Body of pancreas (tissue), 4 donors: ENCODE measurements around the gene PRKCSH.

ENCODE experiments used
- CTCF ChIP-seq, 7 experiments: fragments of 450-650 bp in 4 of 7; fragments of 200-600 bp in 3 of 7; sonication (generic) in 3 of 7; IDR thresholded peaks; one replicate each; pipeline ENCODE4 v1.5.1; 2016 to 2019; ENCODE audit warnings: antibody characterized with exemption in 7 of 7
- POLR2A ChIP-seq, 3 donors: fragments of 450-650 bp; IDR thresholded peaks; one replicate each; pipeline ENCODE4 v1.6.1; 2016; ENCODE audit warnings: antibody characterized with exemption in 3 of 3, mild to moderate bottlenecking in 2 of 3

DNA sequence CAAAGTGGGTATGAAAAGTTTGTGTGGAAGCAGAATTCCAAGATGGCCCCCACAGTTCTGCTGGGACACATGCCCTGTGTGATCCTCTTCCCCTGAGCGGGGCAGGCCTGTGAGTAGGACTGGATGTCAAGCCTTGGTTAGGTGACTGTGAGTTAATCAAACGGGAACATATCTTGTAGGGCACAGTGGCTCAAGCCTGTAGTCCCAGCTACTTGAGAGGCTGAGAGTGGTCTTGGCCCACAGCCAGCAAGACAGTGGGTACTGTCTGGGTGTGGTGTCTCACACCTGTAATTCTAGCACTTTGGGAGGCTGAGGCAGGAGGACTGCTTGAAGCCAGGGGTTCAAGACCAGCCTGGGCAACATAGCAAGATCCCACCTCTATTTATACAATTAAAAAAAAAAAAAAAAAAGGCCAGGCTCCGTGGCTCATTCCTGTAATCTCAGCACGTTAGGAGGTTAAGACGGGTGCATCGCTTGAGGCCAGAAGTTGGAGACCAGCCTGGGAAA lies 63.8 kb downstream of the PRKCSH start:
- TF ChIP-seq CTCF (IDR thresholded peaks at IDR 0.05) (no peak), POLR2A (IDR thresholded peaks at IDR 0.05) (no peak)
